Peyer's patch (tissue), 4 donors: ENCODE measurements around the gene PPM1D. TPM values are rescaled to one million over a fixed set of nuclear protein-coding genes. Genes with fewer than 3 reads are reported as not detected.
"Not testable (repeated sequence)": the region's sequence is repeated elsewhere in the genome, so short reads cannot be mapped to it uniquely, and the experiment has no call there.

Experiments
- DNase-seq, 3 donors: peaks; one replicate each; pipeline ENCODE4 v3.0.0-alpha.2; 2017 to 2019
- H3K27ac ChIP-seq, 4 donors: fragments of 200-600 bp; sonication (generic); one replicate each; pipeline ENCODE4 v1.5.1; 2016 to 2019
- H3K27me3 ChIP-seq, 2 donors: fragments of 200-600 bp; sonication (generic); one replicate each; pipeline ENCODE4 v1.5.1; 2019
- H3K36me3 ChIP-seq, 3 donors: fragments of 200-600 bp; sonication (generic); one replicate each; pipeline ENCODE4 v1.5.1; 2016 to 2019
- H3K4me1 ChIP-seq, 4 donors: fragments of 200-600 bp; sonication (generic); one replicate each; pipeline ENCODE4 v1.5.1; 2016 to 2019
- H3K4me3 ChIP-seq, 4 donors: fragments of 200-600 bp; sonication (generic); 1 replicate in 3 of 4; 2 replicates in 1 of 4; pipeline ENCODE4 v1.5.1; 2016 to 2019; ENCODE audit warnings: mild to moderate bottlenecking in 1 of 4
- H3K9me3 ChIP-seq, 4 donors: fragments of 200-600 bp; sonication (generic); one replicate each; pipeline ENCODE4 v1.5.1; 2016 to 2019; ENCODE audit warnings: mild to moderate bottlenecking in 1 of 4
- CTCF ChIP-seq, 6 experiments: fragments of 450-650 bp in 4 of 6; fragments of 200-600 bp in 2 of 6; sonication (generic) in 1 of 6; IDR thresholded peaks; one replicate each; pipeline ENCODE4 v1.5.1; 2017 to 2019; ENCODE audit warnings: antibody characterized with exemption in 6 of 6, mild to moderate bottlenecking in 3 of 6, moderate library complexity in 1 of 6
- POLR2A ChIP-seq, 2 donors: fragments of 450-650 bp; IDR thresholded peaks; one replicate each; pipeline ENCODE4 v1.5.1; 2017; ENCODE audit warnings: antibody characterized with exemption in 2 of 2, mild to moderate bottlenecking in 2 of 2, moderate library complexity in 2 of 2
- total RNA-seq, 4 donors: library from RNA; depleted of rRNA; stranded (reverse); fragments of >200 nt; gene quantifications; one replicate each; pipeline ENCODE4 v1.1.0, GENCODE V29; 2016

Gene PPM1D
- total RNA-seq, 4 donors from 2014 or later, result 12.9 to 17.4 (median 14.3) TPM

- Histone ChIP-seq H3K27me3 (no peaks in the 10 kb centered on the region), H3K9me3 (no peaks in the 10 kb centered on the region), H3K36me3 (no peaks in the 10 kb centered on the region), H3K4me1 (peaks cover 0 to 19% (median 4%) of the 10 kb centered on the region in 4 donors), H3K4me3 (peak overlapping the region; percentile 65 to 93 (median 88)), H3K27ac (peak overlapping the region; percentile 37 to 96 (median 92))
- TF ChIP-seq POLR2A (IDR thresholded peaks at IDR 0.05), result no peak
- peak in 1 of 6 experiments; percentile 5 for TF ChIP-seq CTCF (IDR thresholded peaks at IDR 0.05)
- DNase-seq, result peak in 1 of 3 donors; percentile 66
Measured at GRCh38 chr17:60601447-60602384, 1.7 kb downstream of the PPM1D start.

GRCh38 chr17:60602385-60602742 is 2.4 kb downstream of the PPM1D start:
- peak overlapping the region; percentile 65 to 93 (median 88) for H3K4me3 ChIP-seq
- no peak for DNase-seq
- H3K4me1 ChIP-seq, result peaks cover 0 to 19% (median 4%) of the 10 kb centered on the region in 4 donors
- H3K36me3 ChIP-seq, result no peaks in the 10 kb centered on the region
- no peak for TF ChIP-seq POLR2A (IDR thresholded peaks at IDR 0.05)
- no peak for TF ChIP-seq CTCF (IDR thresholded peaks at IDR 0.05)
- peak overlapping the region in 2 of 4 donors; percentile 37 to 96 for H3K27ac ChIP-seq
- no peaks in the 10 kb centered on the region for H3K27me3 ChIP-seq
- H3K9me3 ChIP-seq, result no peaks in the 10 kb centered on the region

GRCh38 chr17:60602871-60603270 is 2.9 kb downstream of the PPM1D start:
- TF ChIP-seq CTCF (IDR thresholded peaks at IDR 0.05) (no peak), POLR2A (IDR thresholded peaks at IDR 0.05) (no peak)
- Histone ChIP-seq H3K4me1 (peaks cover 0 to 19% (median 4%) of the 10 kb centered on the region in 4 donors), H3K27me3 (no peaks in the 10 kb centered on the region), H3K4me3 (peak overlapping the region in 2 of 4 donors; percentile 87 to 89), H3K9me3 (no peaks in the 10 kb centered on the region), H3K36me3 (no peaks in the 10 kb centered on the region), H3K27ac (no peak overlapping the region)
- DNase-seq, result no peak

- not testable (repeated sequence) for DNase-seq, H3K9me3 ChIP-seq, H3K36me3 ChIP-seq, H3K27me3 ChIP-seq, H3K27ac ChIP-seq, H3K4me3 ChIP-seq
- peaks cover 0 to 19% (median 6%) of the 10 kb centered on the region in 4 donors for H3K4me1 ChIP-seq
Measured at GRCh38 chr17:60603477-60603876, 3.5 kb downstream of the PPM1D start.

- no peak for DNase-seq
- H3K27me3 ChIP-seq, result no peaks in the 10 kb centered on the region
- H3K4me3 ChIP-seq, result no peak overlapping the region
- H3K4me1 ChIP-seq, result peaks cover 0 to 19% (median 6%) of the 10 kb centered on the region in 4 donors
- no peaks in the 10 kb centered on the region for H3K9me3 ChIP-seq
- H3K27ac ChIP-seq, result no peak overlapping the region
- no peaks in the 10 kb centered on the region for H3K36me3 ChIP-seq
- no peak for TF ChIP-seq POLR2A (IDR thresholded peaks at IDR 0.05)
- TF ChIP-seq CTCF (IDR thresholded peaks at IDR 0.05), result no peak
Measured at GRCh38 chr17:60604686-60605334, 4.8 kb downstream of the PPM1D start.

GRCh38 chr17:60606036-60606435 is 6.0 kb downstream of the PPM1D start:
- H3K36me3 ChIP-seq, result no peaks in the 10 kb centered on the region
- H3K27ac ChIP-seq, result no peak overlapping the region
- H3K27me3 ChIP-seq, result no peaks in the 10 kb centered on the region
- TF ChIP-seq POLR2A (IDR thresholded peaks at IDR 0.05) (no peak), CTCF (IDR thresholded peaks at IDR 0.05) (no peak)
- peaks cover 0 to 19% (median 6%) of the 10 kb centered on the region in 4 donors for H3K4me1 ChIP-seq
- no peaks in the 10 kb centered on the region for H3K9me3 ChIP-seq
- no peak overlapping the region for H3K4me3 ChIP-seq
- no peak for DNase-seq
